ENCODE data around the gene EMILIN1.
"Not testable (repeated sequence)": the region's sequence is repeated elsewhere in the genome, so short reads cannot be mapped to it uniquely, and the experiment has no call there.

The EMILIN1 gene

DNA sequence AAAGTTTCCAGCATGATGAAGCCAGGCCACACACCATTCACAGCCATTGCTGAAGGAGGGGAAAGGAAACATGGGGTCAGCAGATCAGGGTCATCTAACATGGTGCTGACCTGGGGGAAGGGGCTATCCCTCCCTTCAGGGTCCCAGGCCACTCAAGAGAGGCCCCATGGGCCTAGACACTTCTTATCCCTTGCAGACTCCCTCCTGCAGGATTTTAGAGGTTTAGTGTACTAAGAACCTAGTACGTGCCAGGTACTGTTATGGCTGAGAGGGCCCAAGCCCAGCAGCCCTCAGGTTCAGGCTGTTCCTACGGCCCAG lies 17.0 kb downstream of the EMILIN1 start:
- no peak for DNase-seq (ENCODE audit: low read depth)

DNA sequence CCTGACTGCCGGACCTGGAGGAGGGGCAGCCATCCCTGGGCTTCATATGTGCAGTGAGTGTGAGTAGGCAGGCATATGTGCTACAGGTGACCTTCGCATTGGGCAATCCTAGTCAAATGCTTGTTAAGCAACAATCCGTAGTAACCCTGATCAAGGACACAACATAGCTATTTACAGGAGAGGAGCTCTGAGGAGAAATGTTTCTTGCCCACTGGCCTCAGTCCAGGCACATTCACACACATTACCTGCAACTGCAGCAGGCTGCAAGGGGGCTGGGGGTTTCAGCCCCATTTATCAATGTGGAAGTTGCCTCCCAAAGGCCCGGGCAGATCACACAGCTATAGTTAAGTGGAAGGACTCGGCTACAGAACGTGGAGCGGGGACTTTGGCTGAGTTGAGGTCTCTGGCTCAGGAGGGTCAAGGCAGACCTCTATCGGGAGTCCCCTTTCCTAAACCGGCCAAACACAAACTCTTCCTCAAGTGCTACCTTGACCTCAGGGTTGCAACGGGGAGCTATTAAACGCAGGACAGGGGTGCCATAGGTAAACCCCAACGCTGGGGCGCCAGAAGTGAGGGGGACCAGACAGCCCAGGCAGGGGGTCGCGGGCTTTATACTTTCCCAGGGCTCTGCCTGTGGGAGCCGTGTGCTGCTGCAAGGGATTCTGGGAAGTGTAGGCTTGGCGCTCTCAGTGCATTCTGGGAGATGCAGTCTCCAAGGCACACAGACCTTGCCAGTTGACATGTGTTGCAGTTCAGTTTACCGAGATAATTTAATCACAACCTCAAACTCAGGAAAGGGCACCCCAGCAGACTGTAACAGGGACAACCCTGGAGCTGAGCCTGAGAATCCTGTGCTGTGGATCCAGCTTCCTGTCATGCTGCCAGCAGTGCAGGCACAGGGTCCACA lies 17.6 kb downstream of the EMILIN1 start:
- no peak for DNase-seq (ENCODE audit: low read depth)

DNA sequence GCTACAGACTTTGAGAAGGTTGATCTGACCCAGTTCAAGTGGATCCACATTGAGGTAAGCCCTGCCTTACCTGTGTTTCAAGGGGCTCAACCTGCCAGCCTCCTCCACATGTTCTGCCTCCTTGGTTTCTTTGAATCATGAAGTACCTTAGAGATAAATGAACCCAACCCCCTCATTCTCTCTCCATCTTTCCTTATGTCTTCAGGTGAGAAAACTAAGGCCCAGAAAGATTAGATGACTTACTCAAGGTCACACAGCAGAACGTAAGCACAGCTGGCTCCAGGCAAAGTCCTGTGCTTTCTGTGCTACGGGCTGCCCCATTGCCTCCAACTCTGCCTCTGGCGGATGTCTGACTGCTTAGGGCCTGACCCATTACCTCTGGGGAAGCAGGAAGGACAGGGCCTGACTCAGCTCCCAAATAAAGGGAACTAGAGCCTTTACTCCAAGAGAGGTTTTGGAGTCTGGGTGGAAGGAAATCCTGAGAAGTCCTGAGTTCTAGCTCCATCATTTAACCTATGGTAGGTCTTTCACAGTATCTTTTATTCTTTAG lies 18.4 kb downstream of the EMILIN1 start:
- DNase-seq (ENCODE audit: low read depth) = no peak

DNA sequence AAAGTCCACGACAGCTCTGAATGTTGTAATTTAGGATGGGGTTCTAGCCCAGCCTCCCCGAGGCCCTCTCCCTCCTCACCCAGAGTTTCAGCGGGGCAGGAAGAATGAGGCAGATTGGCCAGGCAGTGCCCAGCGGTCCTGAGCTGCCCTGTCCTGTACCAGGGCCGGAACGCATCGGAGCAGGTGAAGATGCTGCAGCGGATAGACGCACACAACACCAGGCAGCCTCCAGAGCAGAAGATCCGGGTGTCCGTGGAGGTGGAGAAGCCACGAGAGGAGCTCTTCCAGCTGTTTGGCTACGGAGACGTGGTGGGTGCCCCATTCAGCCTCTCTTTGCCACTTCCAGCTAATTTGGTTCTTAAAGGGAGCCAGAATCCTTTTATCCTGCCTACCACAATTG lies 18.9 kb downstream of the EMILIN1 start:
- no peak for DNase-seq (ENCODE audit: low read depth)

DNA sequence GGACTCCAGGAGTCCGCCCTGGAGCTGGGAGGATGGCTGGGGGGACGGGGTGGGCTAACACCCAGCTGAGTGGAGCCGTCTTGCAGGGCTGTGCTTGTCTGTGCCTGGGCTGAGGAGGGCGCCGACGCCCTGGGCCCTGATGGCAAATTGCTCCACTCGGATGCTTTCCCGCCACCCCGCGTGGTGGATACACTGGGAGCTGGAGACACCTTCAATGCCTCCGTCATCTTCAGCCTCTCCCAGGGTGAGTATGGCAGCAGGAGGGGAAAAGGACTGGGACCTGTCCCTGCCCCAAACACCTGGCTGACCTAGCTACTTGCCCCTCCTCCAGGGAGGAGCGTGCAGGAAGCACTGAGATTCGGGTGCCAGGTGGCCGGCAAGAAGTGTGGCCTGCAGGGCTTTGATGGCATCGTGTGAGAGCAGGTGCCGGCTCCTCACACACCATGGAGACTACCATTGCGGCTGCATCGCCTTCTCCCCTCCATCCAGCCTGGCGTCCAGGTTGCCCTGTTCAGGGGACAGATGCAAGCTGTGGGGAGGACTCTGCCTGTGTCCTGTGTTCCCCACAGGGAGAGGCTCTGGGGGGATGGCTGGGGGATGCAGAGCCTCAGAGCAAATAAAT lies 21.0 kb downstream of the EMILIN1 start:
- no peak for DNase-seq (ENCODE audit: low read depth)

DNA sequence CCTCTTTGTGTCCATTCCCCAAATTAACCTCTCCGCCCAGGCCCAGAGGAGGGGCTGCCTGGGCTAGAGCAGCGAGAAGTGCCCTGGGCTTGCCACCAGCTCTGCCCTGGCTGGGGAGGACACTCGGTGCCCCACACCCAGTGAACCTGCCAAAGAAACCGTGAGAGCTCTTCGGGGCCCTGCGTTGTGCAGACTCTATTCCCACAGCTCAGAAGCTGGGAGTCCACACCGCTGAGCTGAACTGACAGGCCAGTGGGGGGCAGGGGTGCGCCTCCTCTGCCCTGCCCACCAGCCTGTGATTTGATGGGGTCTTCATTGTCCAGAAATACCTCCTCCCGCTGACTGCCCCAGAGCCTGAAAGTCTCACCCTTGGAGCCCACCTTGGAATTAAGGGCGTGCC lies 21.6 kb downstream of the EMILIN1 start:
- no peak for DNase-seq (ENCODE audit: low read depth)

DNA sequence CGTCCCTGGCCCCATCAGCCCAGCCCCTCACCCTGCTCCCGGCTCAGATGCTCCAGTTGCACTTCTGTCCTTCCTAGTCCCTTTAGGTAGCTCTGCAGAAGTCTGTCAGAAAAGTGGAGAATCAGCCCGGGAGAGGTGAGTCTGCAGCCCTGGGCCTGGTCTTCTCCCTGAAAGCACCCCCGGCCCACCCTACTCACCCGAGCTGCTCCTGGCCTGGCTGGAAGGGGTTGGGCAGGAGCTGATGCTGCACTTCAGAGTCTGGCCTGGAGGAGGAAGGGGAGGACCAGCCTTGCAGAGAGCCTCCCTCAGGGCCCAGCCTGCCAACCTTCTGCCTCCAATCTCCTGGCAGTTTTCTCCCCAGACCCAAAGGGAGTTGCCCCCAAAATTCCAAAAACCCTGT lies 23.9 kb downstream of the EMILIN1 start:
- no peak for DNase-seq (ENCODE audit: low read depth)

DNA sequence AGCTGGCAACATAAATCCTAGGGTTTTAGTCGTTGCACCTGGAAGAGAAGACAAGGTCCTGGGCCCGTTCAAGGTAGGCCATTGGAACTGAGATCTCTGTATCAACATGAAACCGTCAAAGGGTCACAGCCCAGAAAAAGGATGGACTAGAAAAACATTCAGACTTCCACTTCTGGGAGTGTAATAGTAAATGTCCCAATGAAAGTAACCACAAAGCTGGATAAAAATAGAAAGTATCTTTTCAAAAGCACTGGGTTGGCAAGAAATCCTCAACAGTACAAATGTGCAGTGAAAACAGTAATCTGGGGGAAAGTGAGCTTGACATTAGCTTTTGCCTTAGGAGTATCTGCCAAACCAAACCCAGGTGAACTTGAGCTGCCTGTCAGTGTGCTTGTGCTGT lies 27.6 kb downstream of the EMILIN1 start:
- DNase-seq (ENCODE audit: low read depth) = no peak

DNA sequence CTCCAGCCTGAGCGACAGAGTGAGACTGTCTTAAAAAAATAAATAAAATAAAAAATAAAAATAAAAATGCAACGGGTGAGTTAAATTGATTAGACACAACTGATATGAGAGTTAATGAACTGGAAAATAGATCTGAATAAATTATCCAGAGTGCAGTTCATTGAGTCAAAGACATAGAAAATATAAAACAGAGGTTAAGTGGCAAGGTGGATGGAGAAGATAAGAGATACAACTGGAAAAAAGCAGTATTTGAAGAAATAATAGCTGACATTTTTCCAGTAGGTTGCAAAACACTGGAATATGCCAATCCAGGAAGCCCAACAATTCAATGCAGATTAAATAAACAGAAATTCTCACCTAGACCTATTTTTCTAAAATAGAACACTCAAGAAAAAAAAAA lies 29.8 kb downstream of the EMILIN1 start:
- DNase-seq (ENCODE audit: low read depth) = no peak

DNA sequence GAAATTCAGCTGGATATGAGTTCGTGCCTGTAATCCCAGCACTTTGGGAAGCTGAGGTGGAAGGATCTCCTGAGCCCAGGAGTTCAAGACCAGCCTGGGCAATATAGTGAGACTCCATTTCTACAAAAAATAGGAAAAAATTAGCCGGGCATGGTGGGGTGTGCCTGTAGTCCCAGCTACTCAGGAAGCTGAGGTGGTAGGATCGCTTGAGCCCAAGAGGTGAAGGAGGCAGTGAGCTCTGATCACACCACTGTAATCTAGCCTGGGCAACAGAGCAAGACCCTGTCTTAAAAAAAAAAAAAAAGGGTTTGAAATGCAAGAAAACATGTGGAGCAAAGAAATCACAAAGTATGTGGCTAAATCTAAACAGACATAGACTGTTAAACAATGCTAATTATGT lies 30.7 kb downstream of the EMILIN1 start:
- DNase-seq (ENCODE audit: low read depth) = no peak

DNA sequence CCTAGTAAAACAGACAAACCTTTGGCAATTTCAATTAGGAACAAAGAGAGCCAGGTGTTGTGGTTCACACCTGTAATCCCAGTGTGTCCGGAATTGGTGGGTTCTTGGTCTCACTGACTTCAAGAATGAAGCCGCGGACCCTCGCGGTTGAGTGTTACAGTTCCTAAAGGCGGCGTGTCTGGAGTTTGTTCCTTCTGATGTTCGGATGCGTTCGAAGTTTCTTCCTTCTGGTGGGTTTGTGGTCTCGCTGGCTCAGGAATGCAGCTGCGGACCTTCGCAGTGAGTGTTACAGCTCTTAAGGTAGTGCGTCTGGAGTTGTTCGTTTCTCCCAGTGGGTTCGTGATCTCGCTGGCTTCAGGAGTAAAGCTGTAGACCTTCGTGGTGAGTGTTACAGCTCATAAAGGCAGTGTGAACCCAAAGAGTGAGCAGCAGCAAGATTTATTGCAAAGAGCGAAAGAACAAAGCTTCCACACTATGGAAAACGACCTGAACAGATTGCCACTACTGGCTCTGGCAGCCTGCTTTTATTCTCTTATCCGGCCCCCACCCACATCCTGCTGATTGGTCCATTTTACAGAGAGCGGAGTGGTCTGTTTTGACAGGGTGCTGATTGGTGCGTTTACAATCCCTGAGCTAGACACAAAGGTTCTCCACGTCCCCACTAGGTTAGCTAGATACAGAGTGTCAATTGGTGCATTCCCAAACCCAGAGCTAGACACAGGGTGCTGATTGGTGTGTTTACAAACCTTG lies 32.4 kb downstream of the EMILIN1 start:
- DNase-seq (ENCODE audit: low read depth) = not testable (repeated sequence)

DNA sequence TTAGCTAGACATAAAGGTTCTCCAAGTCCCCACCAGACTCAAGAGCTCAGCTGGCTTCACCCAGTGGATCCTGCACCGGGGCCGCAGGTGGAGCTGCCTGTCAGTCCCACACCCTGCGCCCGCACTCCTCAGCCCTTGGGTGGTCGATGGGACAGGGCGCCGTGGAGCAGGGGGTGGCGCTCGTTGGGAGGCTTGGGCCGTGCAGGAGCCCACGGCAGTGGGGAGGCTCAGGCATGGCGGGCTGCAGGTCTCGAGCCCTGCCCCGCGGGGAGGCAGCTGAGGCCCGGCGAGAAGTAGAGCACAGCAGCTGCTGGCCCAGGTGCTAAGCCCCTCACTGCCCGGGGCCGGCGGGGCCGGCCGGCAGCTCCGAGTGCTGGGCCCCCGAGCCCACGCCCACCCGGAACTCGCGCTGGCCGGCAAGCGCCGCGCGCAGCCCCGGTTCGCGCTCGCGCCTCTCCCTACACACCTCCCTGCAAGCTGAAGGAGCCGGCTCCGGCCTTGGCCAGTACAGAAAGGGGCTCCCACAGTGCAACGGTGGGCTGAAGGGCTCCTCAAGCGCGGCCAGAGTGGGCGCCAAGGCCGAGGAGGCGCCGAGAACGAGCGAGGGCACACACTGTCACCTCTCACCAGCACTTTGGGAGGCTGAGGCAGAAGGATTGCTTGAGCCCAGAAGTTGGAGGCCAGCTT lies 33.1 kb downstream of the EMILIN1 start:
- DNase-seq (ENCODE audit: low read depth) = not testable (repeated sequence)

DNA sequence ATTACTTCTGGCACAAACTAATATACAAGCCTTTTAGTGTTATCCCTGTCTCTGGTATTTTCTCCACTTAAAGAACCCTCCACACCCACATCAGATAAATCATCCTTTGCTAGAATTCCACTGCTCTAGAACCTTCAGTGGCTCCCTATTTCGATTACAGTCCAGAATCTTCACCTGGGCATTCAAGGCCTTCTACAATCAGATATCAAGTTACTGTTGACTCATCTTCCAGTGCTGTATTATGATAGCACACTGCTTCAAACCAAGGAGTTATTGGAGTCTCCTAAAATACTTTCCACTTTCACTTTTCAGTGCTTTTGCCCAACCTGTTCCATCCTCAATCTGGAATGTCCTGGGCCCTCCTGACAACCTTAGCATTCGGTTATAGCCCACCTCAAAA lies 37.1 kb downstream of the EMILIN1 start:
- DNase-seq (ENCODE audit: low read depth) = no peak

DNA sequence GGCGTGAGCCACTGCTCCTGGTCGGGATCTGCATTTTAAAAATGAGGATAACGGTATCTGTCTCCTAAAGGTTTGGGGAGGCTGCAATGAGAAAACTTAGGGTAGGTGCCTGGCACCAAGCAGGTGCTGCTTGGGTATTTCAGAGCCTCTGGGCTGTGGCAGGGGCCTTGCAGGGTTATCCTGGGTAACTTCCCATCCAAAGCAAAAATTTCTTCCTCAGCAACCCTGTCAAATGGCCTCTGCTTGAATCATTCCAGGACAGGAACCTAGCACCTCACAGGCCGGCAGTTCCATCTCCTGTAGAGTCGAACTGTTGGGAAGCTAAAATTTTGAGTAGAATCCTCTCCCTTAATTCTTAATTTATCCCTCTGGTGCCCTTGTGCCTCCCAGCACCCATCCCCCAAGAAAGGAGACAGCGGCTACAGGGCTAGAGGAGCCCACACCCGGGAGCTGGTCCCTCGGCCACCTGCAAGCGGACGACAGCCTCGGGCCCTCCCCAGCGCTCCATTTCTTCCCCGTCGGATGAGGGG lies 39.6 kb downstream of the EMILIN1 start:
- no peak for DNase-seq (ENCODE audit: low read depth)

DNA sequence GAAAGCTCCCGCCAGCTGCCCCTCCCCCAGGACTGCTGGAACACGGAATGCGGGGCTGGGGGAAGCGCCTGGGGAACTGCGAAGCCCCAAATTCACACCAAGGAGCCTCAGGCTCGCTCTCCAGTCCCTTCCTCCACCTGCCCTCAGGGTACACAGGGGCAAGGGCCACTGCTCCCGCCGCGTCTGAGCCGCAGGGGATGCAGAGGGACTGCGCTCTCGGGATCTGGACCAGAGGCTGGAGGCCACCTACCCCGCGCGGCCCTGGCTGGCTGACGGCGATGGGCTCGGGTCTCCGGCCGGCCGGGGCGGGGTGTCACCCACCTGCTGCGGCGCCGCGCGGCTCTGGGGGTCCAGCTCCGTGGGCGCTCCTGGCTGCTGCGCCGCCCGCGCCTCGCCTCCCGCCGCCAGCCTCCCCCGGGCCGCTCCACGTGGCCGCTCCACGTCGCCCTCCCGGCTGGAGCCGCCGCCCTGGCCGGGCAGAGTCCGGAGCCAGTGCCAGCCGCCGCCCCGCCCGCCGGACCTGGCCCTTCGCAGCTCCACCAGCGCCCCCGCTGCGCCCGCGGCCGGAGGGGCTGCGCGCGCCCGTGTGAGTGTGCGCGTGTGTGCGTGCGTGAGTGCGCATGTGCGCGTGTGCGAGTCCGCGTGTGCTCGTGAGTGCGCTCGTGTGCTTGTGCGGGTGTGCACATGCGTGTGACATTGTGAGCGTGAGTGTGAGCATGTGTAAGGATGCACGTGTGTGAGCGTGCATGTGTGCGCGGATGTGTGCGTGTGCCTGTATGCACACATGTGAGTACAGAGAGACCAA lies 40.3 kb downstream of the EMILIN1 start, which contains the start of gene CGREF1:
Gene CGREF1, minus strand, starts transcription at position 604 of the 805 bp plus-strand sequence. CDS start 14,762 bp downstream, outside the sequence.
- DNase-seq (ENCODE audit: low read depth) = no peak

DNA sequence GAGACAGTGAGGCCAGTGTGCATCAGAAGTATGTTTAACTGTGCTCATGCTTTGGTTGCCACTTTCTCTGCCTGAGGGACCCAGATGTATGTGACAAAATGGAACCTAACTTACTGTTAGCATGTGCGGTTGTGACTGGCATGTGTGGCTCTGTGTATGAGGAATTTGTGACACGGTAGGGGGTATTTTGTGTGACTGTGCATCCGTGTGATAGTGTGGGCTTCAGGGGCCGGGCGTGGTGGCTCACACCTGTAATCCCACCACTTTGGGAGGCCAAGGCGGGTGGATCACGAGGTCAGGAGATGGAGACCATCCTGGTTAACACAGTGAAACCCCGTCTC lies 40.9 kb downstream of the EMILIN1 start:
- DNase-seq (ENCODE audit: low read depth) = not testable (repeated sequence)

DNA sequence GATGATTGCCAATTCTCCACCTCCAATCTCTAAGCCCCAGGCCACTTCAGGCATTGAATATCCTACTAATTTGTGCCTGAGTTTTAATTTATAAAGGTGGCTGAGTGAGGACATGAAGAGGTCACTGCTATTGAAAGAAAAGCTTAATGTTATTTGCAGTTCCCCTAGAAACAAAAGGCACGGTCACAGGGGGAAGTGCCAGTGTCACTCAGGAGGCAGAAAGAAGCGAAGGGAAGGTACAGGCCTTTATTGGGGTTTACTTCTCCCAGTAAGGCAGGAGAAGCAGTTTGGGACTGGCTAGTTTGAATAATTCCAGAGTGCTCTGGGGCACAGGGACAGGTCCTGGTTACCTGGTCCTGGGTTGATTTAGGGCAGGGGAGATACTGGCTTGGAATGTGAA lies 43.5 kb downstream of the EMILIN1 start:
- no peak for DNase-seq (ENCODE audit: low read depth)

DNA sequence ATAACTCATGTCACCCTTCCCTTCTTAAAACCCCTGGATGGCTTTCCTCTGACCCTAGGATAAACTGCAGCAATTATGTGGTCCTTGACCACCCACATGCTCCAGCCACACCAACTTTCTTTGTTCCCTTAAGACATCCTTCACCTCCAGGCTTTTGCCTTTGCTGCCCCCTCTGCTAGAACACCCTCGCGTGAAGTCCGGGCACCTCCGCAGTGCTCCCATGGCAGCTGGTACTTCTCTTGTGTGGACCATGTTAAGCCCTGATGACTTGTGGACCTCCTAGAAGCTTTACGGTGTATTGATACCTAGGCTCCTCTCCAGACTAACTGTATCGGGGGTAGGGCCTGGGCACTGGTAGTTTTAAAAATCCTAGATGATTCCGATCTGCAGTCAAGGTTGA lies 44.4 kb downstream of the EMILIN1 start:
- no peak for DNase-seq (ENCODE audit: low read depth)

DNA sequence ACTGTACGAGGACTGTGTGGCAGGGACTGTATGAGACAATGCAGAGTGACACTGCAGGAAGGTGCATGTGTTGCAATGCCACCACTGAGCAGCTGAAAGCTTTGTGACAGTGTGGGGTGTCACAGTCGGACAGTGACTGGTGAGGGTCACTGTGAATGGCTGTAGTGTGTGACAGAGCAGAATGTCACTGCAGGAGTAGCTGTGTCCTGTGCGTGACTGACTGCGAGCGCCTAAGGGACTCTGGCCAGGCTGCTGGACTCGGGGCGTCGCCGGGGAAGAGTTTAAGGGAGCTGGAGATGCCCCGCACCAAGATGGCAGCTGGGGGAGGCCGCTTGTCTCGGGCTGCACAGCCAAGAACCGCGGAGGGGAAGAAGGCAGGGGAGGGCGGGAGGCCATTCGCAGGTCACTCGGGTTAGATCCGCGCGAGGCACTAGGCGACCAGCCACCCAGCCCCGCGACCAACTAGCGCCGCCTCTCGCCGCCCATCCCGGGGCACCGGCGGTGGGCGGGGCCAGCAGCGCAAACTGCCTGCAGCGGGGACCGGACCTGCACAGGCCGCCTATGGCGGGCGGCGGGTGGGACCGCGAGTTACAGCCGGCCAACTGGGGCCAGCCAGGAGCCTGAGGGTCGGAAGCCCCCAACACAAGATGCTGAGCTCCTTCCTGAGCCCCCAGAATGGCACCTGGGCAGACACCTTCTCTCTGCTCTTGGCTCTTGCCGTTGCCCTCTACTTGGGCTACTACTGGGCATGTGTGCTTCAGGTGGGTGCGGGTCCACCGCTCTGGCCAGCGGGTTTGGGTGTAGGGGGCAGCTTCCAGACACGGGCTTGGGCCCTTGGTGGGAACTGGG lies 45.1 kb downstream of the EMILIN1 start, which contains the start of gene ABHD1:
Gene ABHD1, plus strand, starts transcription at position 514 of the 849 bp plus-strand sequence. Its CDS starts 134 bp downstream, at position 648.
- no peak for DNase-seq (ENCODE audit: low read depth)

DNA sequence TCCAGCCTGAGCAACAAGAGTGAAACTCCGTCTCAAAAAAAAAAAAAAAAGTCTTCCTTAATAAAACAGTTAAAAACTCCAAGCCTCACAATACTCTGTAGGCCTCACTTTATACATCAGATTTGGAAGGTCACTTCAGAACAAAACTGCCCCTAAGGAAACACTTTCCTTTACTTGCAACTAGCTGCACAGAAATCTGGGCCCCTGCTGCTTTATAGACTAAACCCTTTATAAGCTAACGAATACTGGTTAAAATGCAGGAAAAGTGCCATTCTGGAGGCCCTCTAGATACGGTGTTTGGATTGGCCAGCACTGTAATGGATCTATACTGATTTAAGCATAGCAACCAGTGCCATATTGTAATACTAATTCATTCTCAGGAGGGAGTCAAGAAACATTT lies 46.7 kb downstream of the EMILIN1 start:
- no peak for DNase-seq (ENCODE audit: low read depth)
